ENCODE data around the gene ITCH. TPM values are rescaled to one million over a fixed set of nuclear protein-coding genes. Genes with fewer than 3 reads are reported as not detected.

Gene ITCH
- total and polyA plus RNA-seq, 9 of the 15 experiments (the other 6 are each of a cell fraction or from before 2014, with no cell fraction given), result 7.5 to 53.0 (median 22.9) TPM

- TF ChIP-seq ZNF717 (CRISPR knock-in tag; IDR thresholded peaks at IDR 0.05) (no peak), GMEB1 (CRISPR knock-in tag; IDR thresholded peaks at IDR 0.05) (no peak), ZFP91 (CRISPR knock-in tag; IDR thresholded peaks at IDR 0.05) (no peak), SMC3 (conservative IDR thresholded peaks at IDR 0.05; ENCODE audit: insufficient read depth, low read depth, low read length) (peak; percentile 94), E2F4 (CRISPR knock-in tag; IDR thresholded peaks at IDR 0.05; ENCODE audit: low read depth) (no peak), ZNF561 (CRISPR knock-in tag; conservative IDR thresholded peaks at IDR 0.05) (no peak), CTCF (IDR thresholded peaks at IDR 0.05 in 2 of 3, conservative IDR thresholded peaks at IDR 0.05 in 1 of 3; ENCODE audit: insufficient read depth in 2 of 3, low read depth in 1 of 3, low read length in 3 of 3) (peak; percentile 84 to 85 (median 85)), ETV1 (tag; conservative IDR thresholded peaks at IDR 0.05; ENCODE audit: low read depth) (no peak), HOMEZ (CRISPR knock-in tag; IDR thresholded peaks at IDR 0.05) (no peak), POU5F1 (IDR thresholded peaks at IDR 0.05; ENCODE audit: borderline replicate concordance, low read depth, low read length, partially characterized antibody) (no peak), ZC3H11A (IDR thresholded peaks at IDR 0.05; ENCODE audit: low read depth, low read length) (no peak), DEAF1 (CRISPR knock-in tag; IDR thresholded peaks at IDR 0.05) (peak; percentile 63; the same call in 1 of the 2 replicates), POLR2H (tag; IDR thresholded peaks at IDR 0.05; ENCODE audit: low read depth) (no peak), PKNOX1 (IDR thresholded peaks at IDR 0.05) (no peak; the same call in 1 of the 2 replicates)
Measured at GRCh38 chr20:34522969-34523871, 160.1 kb downstream of the ITCH start (continued).
